Neural cell (in vitro differentiated cells): Measurements from ENCODE around the gene EVI2A.

Source experiments
- CTCF ChIP-seq: fragments of 450-650 bp; IDR thresholded peaks from 2 replicates; pipeline ENCODE4 v1.5.1; 2014; ENCODE audit warnings: antibody characterized with exemption, mild to moderate bottlenecking, moderate library complexity; ENCODE audit not compliant: poor library complexity, severe bottlenecking
- EP300 ChIP-seq: fragments of 450-650 bp; conservative IDR thresholded peaks from 2 replicates; pipeline ENCODE4 v1.6.1; 2014; ENCODE audit warnings: antibody characterized with exemption, mild to moderate bottlenecking, moderate library complexity; ENCODE audit not compliant: poor library complexity, severe bottlenecking
- EZH2 ChIP-seq: fragments of 200-600, 300-800 bp; shearing (Covaris generic), sonication (generic); IDR thresholded peaks from 2 replicates; pipeline ENCODE4 v1.6.1; 2014; ENCODE audit warnings: antibody characterized with exemption, low read length, borderline replicate concordance, mild to moderate bottlenecking; ENCODE audit not compliant: insufficient read depth, poor library complexity, severe bottlenecking
- MXI1 ChIP-seq: fragments of 450-650 bp; conservative IDR thresholded peaks from 2 replicates; pipeline ENCODE4 v1.6.1; 2014; ENCODE audit warnings: antibody characterized with exemption, mild to moderate bottlenecking; ENCODE audit not compliant: poor library complexity, severe bottlenecking
- POLR2AphosphoS5 ChIP-seq: IDR thresholded peaks from 2 replicates; pipeline ENCODE4 v1.6.1; 2012
- RAD21 ChIP-seq: fragments of 450-650 bp; conservative IDR thresholded peaks from 2 replicates; pipeline ENCODE4 v1.6.1; 2014; ENCODE audit warnings: antibody characterized with exemption, mild to moderate bottlenecking, moderate library complexity

GRCh38 chr17:31355935-31356334, 34.5 kb upstream of the EVI2A start:
- no peak for TF ChIP-seq CTCF
- no peak for TF ChIP-seq RAD21
- no peak for TF ChIP-seq EP300
- no peak for TF ChIP-seq POLR2AphosphoS5
- TF ChIP-seq EZH2 = no peak
- no peak for TF ChIP-seq MXI1
